Mesothelial cell of epicardium (in vitro differentiated cells): ENCODE measurements around the gene C14orf180. TPM values are rescaled to one million over a fixed set of nuclear protein-coding genes. Genes with fewer than 3 reads are reported as not detected.
A peak's percentile ranks its signal among the peaks of the same experiment; 100 is the strongest.

ENCODE experiments used
- DNase-seq, 2 experiments: peaks; one replicate each; pipeline ENCODE4 v3.0.0; 2021; ENCODE audit warnings: low spot score in 2 of 2; ENCODE audit not compliant: unreplicated experiment in 2 of 2
- H3K27ac Mint-ChIP-seq: 2 replicates; pipeline ENCODE4 v1.8.0; 2021; ENCODE audit warnings: mixed read lengths
- H3K27me3 Mint-ChIP-seq: 2 replicates; pipeline ENCODE4 v1.8.0; 2021; ENCODE audit warnings: low read depth, mixed read lengths
- H3K36me3 Mint-ChIP-seq: 2 replicates; pipeline ENCODE4 v1.8.0; 2021; ENCODE audit warnings: mixed read lengths
- H3K4me1 Mint-ChIP-seq: 2 replicates; pipeline ENCODE4 v1.8.0; 2021; ENCODE audit warnings: mixed read lengths
- H3K4me3 Mint-ChIP-seq: 2 replicates; pipeline ENCODE4 v1.8.0; 2021; ENCODE audit warnings: mild to moderate bottlenecking, moderate library complexity, mixed read lengths
- H3K9me3 Mint-ChIP-seq: 2 replicates; pipeline ENCODE4 v1.8.0; 2021; ENCODE audit warnings: mixed read lengths
- total RNA-seq: library from RNA; stranded (reverse); gene quantifications from 3 replicates; pipeline ENCODE4 v1.2.1, GENCODE V29; 2021
- TF ChIP-seq, protein P1 (sequence below): fragments of 200-600 bp; sonication (generic); IDR thresholded peaks from one replicate; pipeline ENCODE4 v1.5.0; 2021; ENCODE audit warnings: antibody characterized with exemption; ENCODE audit not compliant: unreplicated experiment

Gene C14orf180
- total RNA-seq, 1 donor from 2014 or later = 0.36 TPM

DNA sequence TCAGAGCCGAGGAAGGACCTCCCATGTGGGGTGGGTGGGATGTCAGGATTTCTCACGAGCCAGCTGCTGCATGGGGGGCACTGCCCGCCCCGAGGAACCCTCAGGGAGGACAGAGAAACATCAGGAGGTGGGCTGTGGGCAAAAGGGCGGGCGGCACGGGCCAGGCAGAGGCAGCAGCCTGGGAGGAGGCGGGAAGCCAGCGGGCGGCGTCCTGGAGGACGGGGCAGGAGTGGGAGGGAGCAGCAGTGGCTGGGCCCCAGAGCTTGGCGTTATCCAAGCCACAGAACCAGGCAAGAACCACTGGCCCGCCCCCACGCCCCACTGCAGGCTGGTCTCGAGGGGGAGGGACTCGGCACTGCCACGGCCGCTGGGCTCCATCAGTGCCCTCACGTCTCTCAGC lies 2.4 kb downstream of the C14orf180 start:
- Mint-ChIP-seq H3K27ac (no peak overlapping the region), H3K27me3 (peaks cover 1% of the 10 kb centered on the region), H3K9me3 (no peaks in the 10 kb centered on the region), H3K4me3 (no peak overlapping the region), H3K4me1 (peaks cover 52% of the 10 kb centered on the region), H3K36me3 (no peaks in the 10 kb centered on the region)
- no peak for DNase-seq
- TF ChIP-seq, protein P1, sequence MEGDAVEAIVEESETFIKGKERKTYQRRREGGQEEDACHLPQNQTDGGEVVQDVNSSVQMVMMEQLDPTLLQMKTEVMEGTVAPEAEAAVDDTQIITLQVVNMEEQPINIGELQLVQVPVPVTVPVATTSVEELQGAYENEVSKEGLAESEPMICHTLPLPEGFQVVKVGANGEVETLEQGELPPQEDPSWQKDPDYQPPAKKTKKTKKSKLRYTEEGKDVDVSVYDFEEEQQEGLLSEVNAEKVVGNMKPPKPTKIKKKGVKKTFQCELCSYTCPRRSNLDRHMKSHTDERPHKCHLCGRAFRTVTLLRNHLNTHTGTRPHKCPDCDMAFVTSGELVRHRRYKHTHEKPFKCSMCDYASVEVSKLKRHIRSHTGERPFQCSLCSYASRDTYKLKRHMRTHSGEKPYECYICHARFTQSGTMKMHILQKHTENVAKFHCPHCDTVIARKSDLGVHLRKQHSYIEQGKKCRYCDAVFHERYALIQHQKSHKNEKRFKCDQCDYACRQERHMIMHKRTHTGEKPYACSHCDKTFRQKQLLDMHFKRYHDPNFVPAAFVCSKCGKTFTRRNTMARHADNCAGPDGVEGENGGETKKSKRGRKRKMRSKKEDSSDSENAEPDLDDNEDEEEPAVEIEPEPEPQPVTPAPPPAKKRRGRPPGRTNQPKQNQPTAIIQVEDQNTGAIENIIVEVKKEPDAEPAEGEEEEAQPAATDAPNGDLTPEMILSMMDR = no peak

DNA sequence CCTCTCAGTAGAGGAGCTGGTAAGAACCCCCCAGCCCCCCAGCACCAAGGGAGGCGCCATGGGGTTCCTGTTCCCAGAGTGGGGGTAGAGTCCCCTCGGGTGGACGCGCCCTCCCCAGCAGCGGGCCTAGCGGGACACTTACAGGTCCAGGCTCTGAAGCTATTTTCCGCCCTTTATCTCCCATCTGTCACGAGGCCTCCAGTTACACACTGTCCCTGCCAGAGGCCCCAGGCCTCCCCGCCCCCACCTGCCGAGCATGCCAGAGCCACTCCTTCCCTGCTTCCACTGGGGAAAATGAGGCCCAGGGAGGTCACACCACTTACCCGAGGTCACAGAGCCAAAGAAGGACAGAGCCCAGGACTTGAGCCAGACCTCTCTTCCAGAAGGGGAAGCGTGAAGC lies 3.1 kb downstream of the C14orf180 start:
- peak overlapping the region; percentile 60 for H3K27ac Mint-ChIP-seq
- H3K4me1 Mint-ChIP-seq = peaks cover 48% of the 10 kb centered on the region
- no peaks in the 10 kb centered on the region for H3K36me3 Mint-ChIP-seq
- TF ChIP-seq, protein P1 = no peak
- peak overlapping the region; percentile 24 for H3K4me3 Mint-ChIP-seq
- DNase-seq = no peak
- H3K27me3 Mint-ChIP-seq = peaks cover 1% of the 10 kb centered on the region
- no peaks in the 10 kb centered on the region for H3K9me3 Mint-ChIP-seq

DNA sequence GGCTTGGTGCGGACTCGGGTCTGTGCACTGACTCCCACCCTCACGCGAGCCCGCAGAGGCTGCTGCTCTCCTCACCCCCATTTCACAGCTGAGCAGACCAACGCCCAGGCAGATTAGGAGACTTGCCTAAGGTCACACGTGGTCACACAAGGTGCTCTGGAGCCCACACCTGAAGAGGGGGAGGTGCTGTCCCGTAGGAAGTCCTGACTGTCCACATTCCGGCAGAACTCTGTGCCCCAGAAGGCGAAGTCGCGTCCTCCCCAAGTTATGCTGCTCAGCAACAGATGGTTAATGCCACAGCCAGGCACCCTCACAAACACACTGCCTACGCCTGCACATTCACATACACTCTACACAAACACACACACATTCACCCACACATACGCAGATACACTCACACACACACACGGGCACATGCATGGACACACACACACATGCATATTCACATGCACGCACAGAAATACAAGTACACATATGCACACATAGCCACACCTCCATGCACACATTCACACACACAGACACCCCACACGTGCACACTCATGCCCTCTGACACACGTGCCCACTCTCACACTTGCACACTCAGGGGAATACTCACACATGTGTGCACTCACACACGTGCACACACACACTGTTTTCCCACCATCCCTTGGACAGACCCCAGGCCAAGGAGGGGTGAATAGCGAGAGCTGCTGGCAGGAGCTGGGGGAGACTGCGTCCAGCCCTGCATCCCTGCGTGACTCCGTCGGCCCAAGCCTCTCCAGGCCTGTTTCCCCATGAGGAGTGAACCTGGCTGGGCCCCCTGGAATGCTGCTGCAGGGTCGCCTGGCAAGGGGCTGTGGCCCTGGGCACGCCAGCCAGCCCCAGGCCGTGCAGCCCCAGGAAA lies 4.1 kb downstream of the C14orf180 start:
- TF ChIP-seq, protein P1 = no peak
- Mint-ChIP-seq H3K27ac (peak overlapping the region; percentile 2), H3K36me3 (no peaks in the 10 kb centered on the region), H3K9me3 (no peaks in the 10 kb centered on the region), H3K4me3 (no peak overlapping the region), H3K4me1 (peaks cover 48% of the 10 kb centered on the region), H3K27me3 (peaks cover 1% of the 10 kb centered on the region)
- no peak for DNase-seq

DNA sequence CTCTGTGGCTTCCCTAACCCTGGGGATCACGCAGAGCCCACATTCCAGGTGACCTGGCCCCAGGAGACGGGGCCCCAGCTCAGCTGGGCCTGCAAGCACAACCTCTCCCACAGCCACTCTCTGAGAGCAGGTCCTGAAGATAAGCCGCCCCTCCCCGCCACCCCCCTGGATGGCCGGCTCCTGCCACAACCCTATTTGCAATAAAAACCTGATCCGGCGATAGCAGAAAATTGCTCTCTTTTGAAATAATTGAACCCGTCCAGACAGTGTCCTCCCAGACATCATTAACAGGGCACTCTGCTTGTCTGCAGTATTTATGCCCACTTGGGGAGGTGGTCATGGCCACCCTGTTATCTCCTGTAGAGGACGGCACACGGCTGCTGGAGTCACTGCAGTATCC lies 5.0 kb downstream of the C14orf180 start:
- Mint-ChIP-seq H3K4me1 (peaks cover 45% of the 10 kb centered on the region), H3K9me3 (no peaks in the 10 kb centered on the region), H3K4me3 (no peak overlapping the region), H3K27me3 (peaks cover 1% of the 10 kb centered on the region), H3K36me3 (no peaks in the 10 kb centered on the region), H3K27ac (no peak overlapping the region)
- TF ChIP-seq, protein P1 = no peak
- no peak for DNase-seq

DNA sequence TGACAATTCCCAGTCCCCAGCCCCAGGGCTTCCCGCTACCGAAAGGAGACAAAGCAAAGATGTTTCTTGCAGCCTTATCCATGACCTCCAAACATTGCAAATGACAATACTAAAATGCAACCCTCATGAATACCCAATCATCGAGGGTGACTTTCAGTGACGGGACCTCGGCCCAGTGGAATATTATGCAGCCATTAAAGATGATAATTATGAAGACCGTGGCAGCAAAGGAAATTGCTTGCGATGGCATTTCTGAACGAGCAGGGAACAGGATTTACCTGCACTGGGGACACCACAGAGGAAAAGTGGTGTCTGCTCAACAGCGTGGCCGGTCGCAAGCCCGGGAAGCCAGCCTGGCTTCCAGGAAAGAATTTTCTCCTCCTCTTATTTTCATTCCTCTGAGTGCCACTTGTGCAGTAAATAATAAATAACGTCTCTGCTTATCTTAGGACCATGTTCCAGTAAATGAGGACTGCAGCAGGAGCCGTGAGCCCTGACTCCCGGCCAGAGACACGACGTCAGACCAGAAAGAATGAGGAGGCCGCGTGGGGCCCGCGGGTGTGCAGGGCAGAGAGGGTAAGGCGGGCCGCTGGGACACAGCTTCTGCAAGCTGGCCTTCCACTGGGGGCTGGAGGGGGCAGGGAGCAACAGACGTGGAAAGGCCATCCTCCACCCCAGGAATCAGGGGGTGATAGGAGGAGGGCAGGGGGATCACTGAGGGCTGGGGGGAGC lies 6.6 kb downstream of the C14orf180 start:
- Mint-ChIP-seq H3K36me3 (no peaks in the 10 kb centered on the region), H3K27ac (peak overlapping the region; percentile 81), H3K27me3 (peaks cover 1% of the 10 kb centered on the region), H3K4me1 (peaks cover 40% of the 10 kb centered on the region), H3K9me3 (no peaks in the 10 kb centered on the region), H3K4me3 (no peak overlapping the region)
- DNase-seq = no peak
- TF ChIP-seq, protein P1 = no peak
